GM12873 (cell line): ENCODE measurements around the gene PXYLP1.

ENCODE experiments used
- CTCF ChIP-seq: IDR thresholded peaks from 2 replicates; pipeline ENCODE4 v1.5.1; 2012; ENCODE audit warnings: low read depth, mild to moderate bottlenecking, moderate library complexity, low read length, control low read depth; ENCODE audit not compliant: insufficient read depth; ENCODE audit errors: missing control alignments

Gene PXYLP1

GRCh38 chr3:141341536-141341935 lies 109.9 kb downstream of the PXYLP1 start:
- no peak for TF ChIP-seq CTCF

DNA sequence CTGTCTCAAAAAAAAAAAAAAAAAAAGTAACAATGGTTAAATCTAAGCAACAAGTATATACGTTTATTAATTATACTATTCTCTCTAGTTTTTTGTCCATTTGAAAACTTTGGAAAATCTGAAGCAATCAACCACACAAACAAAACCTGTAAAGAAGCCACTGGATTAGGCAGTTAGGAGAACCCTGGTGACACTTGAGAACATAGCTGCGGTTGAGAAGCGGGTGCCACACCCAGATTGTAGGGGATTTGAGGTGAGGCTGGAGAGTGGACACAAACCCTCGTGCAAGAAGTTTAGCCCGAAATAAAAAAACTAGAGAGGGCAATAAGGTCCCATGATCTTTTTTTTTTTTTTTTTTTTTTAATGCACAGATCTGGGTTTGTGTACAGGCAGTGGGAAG lies 110.8 kb downstream of the PXYLP1 start:
- TF ChIP-seq CTCF, result no peak

DNA sequence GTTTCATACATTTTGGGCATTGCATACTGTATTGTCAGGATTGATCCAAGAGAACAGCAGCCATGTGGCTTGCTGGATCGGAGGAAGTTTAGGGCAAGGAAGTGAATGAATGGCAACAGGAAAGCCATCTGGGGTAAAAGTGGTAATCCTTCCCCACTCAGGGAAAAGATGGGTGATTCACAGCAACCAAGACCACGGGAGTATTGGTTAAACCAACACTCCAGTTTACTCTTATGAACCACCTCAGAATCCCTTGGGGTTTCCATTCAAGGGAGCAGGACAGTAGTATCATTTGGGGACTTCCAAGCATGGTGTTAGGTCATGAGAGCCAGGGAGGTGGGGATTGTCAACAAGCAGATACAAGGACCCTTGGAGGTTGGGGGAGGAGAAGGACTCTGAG lies 111.5 kb downstream of the PXYLP1 start:
- no peak for TF ChIP-seq CTCF

DNA sequence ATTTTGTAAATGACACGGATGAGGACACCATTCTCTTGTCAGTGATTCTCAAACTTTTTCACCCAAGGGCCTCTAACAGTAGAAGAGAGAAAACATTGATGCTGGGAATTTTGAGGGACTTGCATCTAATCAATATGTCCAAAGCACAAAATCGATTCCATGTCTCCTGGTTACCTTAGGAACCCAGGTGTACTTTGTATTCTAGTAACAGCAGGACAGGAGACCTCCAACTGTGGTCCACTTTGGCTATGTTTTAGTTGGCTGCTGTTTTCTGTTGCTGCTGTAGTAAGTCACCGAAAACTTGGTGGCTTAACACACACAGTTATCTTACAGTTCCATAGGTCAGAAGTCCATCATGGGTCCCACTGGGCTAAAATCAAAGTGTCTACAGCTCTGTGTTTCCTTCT lies 112.2 kb downstream of the PXYLP1 start:
- no peak for TF ChIP-seq CTCF
